Measurements from ENCODE around the gene CDH4.

- TF ChIP-seq CTCF (IDR thresholded peaks at IDR 0.05) (no peak), POLR2A (IDR thresholded peaks at IDR 0.05) (no peak), EP300 (IDR thresholded peaks at IDR 0.05) (no peak)
These were observed 26.2 kb downstream of the CDH4 start for GRCh38 chr20:61278296-61278695.

Measured in ovary (tissue), 3 donors.